B cell (primary cell): Measurements from ENCODE around the gene SCUBE1. TPM values are rescaled to one million over a fixed set of nuclear protein-coding genes. Genes with fewer than 3 reads are reported as not detected.

ENCODE experiments used
- ATAC-seq: fragments of 200-7000 bp; cut with Tn5 transposase; one replicate; pipeline ENCODE4 v1.10.0; 2021; ENCODE audit warnings: low read depth, mild to moderate bottlenecking, moderate number of reproducible peaks, moderate library complexity
- CTCF ChIA-PET: fragments of 350-600 bp; sonication (Branson Sonifier 250); formaldehyde crosslinking; loops from one replicate; lab custom pipeline; 2021; ENCODE audit warnings: antibody characterized with exemption, inconsistent platforms; lab: Charles Lee
- POLR2A ChIA-PET: fragments of 350-600 bp; sonication (Branson Sonifier 250); formaldehyde crosslinking; loops from one replicate; lab custom pipeline; 2021; ENCODE audit warnings: antibody characterized with exemption; lab: Charles Lee
- DNase-seq: peaks from one replicate; pipeline ENCODE4 v3.0.0; 2013
- H2AFZ ChIP-seq: 2 replicates; pipeline ENCODE4 v1.6.1; 2012; ENCODE audit warnings: mild to moderate bottlenecking, low read depth, low read length; ENCODE audit not compliant: insufficient read depth, poor library complexity, severe bottlenecking
- H3K27ac ChIP-seq, 2 donors: 1 replicate in 1 of 2; 2 replicates in 1 of 2; pipeline ENCODE4 v1.5.1; 2012 to 2013; ENCODE audit warnings: low read length in 2 of 2, mild to moderate bottlenecking in 2 of 2, moderate library complexity in 1 of 2
- H3K27me3 ChIP-seq, 4 experiments: fragments of 200-600 bp in 1 of 4; sonication (generic) in 1 of 4; replicated peaks in 1 of 4; 1 replicate in 2 of 4; 2 replicates in 2 of 4; pipeline versions ENCODE4 v1.6.1 to v1.7.0; 2013 to 2016; ENCODE audit warnings: low read length in 3 of 4, mild to moderate bottlenecking in 2 of 4, mixed read lengths in 1 of 4, moderate library complexity in 1 of 4; ENCODE audit not compliant: insufficient read depth in 4 of 4, control insufficient read depth in 3 of 4; ENCODE audit errors: control extremely low read depth in 1 of 4
- H3K36me3 ChIP-seq, 2 experiments: replicated peaks in 1 of 2; 1 replicate in 1 of 2; 2 replicates in 1 of 2; pipeline versions ENCODE4 v1.6.1 to v1.7.1; 2013; ENCODE audit warnings: low read length in 1 of 2; ENCODE audit not compliant: insufficient read depth in 2 of 2, control insufficient read depth in 1 of 2; ENCODE audit errors: control extremely low read depth in 1 of 2, extremely low read depth in 1 of 2
- H3K4me1 ChIP-seq, 2 donors: fragments of 200-600 bp in 1 of 2; sonication (generic) in 1 of 2; 1 replicate in 1 of 2; 2 replicates in 1 of 2; pipeline versions ENCODE4 v1.5.1 to v1.6.1; 2013 to 2017; ENCODE audit warnings: low read length in 2 of 2; ENCODE audit not compliant: control insufficient read depth in 2 of 2, insufficient read depth in 2 of 2
- H3K4me2 ChIP-seq: replicated peaks from 2 replicates; pipeline ENCODE3; 2012; ENCODE audit warnings: mild to moderate bottlenecking, low read depth, low read length; ENCODE audit not compliant: poor library complexity, severe bottlenecking
- H3K4me3 ChIP-seq, 5 experiments: fragments of 200-600 bp in 1 of 5; sonication (generic) in 1 of 5; 1 replicate in 3 of 5; 2 replicates in 2 of 5; pipeline versions ENCODE4 v1.5.1 to v1.7.0; 2011 to 2016; ENCODE audit warnings: low read length in 4 of 5, mild to moderate bottlenecking in 4 of 5, low read depth in 2 of 5, control low read depth in 1 of 5, moderate library complexity in 1 of 5; ENCODE audit not compliant: insufficient read depth in 1 of 5; ENCODE audit errors: control extremely low read depth in 1 of 5, extremely low read depth in 1 of 5
- H3K79me2 ChIP-seq: fragments of 200-600 bp; sonication (generic); one replicate; pipeline ENCODE4 v1.6.0; 2016; ENCODE audit warnings: low read length; ENCODE audit not compliant: control insufficient read depth, insufficient read depth
- H3K9ac ChIP-seq: fragments of 200-600 bp; sonication (generic); 2 replicates; pipeline ENCODE4 v1.6.1; 2017; ENCODE audit warnings: mild to moderate bottlenecking, low read length, moderate library complexity
- H3K9me3 ChIP-seq, 3 donors: one replicate each; pipeline versions ENCODE4 v1.6.1 to v1.7.1; 2013; ENCODE audit warnings: low read length in 2 of 3; ENCODE audit not compliant: control insufficient read depth in 2 of 3, insufficient read depth in 1 of 3; ENCODE audit errors: control extremely low read depth in 1 of 3
- H4K20me1 ChIP-seq: 2 replicates; pipeline ENCODE4 v1.6.0; 2012; ENCODE audit warnings: mild to moderate bottlenecking, low read length; ENCODE audit not compliant: insufficient read depth, control insufficient read depth, poor library complexity, severe bottlenecking
- H3K27ac Mint-ChIP-seq: one replicate; pipeline ENCODE4 v1.8.0; 2021; ENCODE audit warnings: mixed read lengths
- H3K27me3 Mint-ChIP-seq: one replicate; pipeline ENCODE4 v1.8.0; 2021; ENCODE audit warnings: mixed read lengths
- H3K4me1 Mint-ChIP-seq: one replicate; pipeline ENCODE4 v1.8.0; 2021; ENCODE audit warnings: mixed read lengths
- H3K4me3 Mint-ChIP-seq: one replicate; pipeline ENCODE4 v1.8.0; 2021; ENCODE audit warnings: mixed read lengths
- H3K9me3 Mint-ChIP-seq: one replicate; pipeline ENCODE4 v1.8.0; 2022; ENCODE audit warnings: mixed read lengths; ENCODE audit not compliant: insufficient read depth
- CTCF ChIP-seq: fragments of 200-600 bp; IDR thresholded peaks from one replicate; pipeline ENCODE4 v1.8.0; 2022; ENCODE audit warnings: antibody characterized with exemption, mild to moderate bottlenecking
- EZH2 ChIP-seq: IDR thresholded peaks from 2 replicates; pipeline ENCODE4 v1.6.1; 2012; ENCODE audit warnings: borderline replicate concordance, low read depth, mild to moderate bottlenecking, moderate library complexity, low read length; ENCODE audit not compliant: insufficient read depth, poor library complexity, severe bottlenecking
- WGBS: methylation state at CpG from one replicate; pipeline ENCODE4 v1.1.5; 2013; ENCODE audit warnings: missing lambda C conversion rate; ENCODE audit not compliant: insufficient coverage; 5-methylcytosine and 5-hydroxymethylcytosine counted together
- intact Hi-C: fragments of 100-400 bp; cut with micrococcal nuclease; formaldehyde crosslinking; loops from one replicate; pipeline ENCODE4 v1.10.0; 2022
- polyA plus RNA-seq: library from polyadenylated mRNA; depleted of rRNA; stranded (reverse); fragments of >200 nt; gene quantifications from 2 replicates; pipeline ENCODE4 v1.2.3, GENCODE V29; 2012
- total RNA-seq, 2 donors: library from RNA; stranded (reverse); fragments of 120-200 nt in 1 of 2; gene quantifications; 1 replicate in 1 of 2; 2 replicates in 1 of 2; pipeline versions ENCODE4 v1.2.3 to v1.2.4, GENCODE V29; 2013 to 2022

The SCUBE1 gene
- total and polyA plus RNA-seq, 2 donors (not counting 1 experiment from before 2014, with no cell fraction given): not detected

- Histone ChIP-seq H3K9ac (no peak overlapping the region), H3K36me3 (no peaks in the 10 kb centered on the region), H2AFZ (no peak overlapping the region), H3K9me3 (peaks cover 0 to 5% (median 0%) of the 10 kb centered on the region in 3 donors), H3K79me2 (no peaks in the 10 kb centered on the region), H3K27me3 (no peaks in the 10 kb centered on the region), H3K4me2 (no peak overlapping the region), H3K4me1 (no peaks in the 10 kb centered on the region), H3K27ac (no peak overlapping the region), H3K4me3 (no peak overlapping the region), H4K20me1 (no peaks in the 10 kb centered on the region)
- intact Hi-C loops: no loop called here
- H3K27ac Mint-ChIP-seq: no peak overlapping the region
- no peaks in the 10 kb centered on the region for H3K9me3 Mint-ChIP-seq
- WGBS: 78% methylated on average over 1 of the region's 1 CpG
- ChIA-PET POLR2A (no interaction called here), CTCF (no interaction called here)
- no peaks in the 10 kb centered on the region for H3K4me1 Mint-ChIP-seq
- peaks cover 15% of the 10 kb centered on the region for H3K27me3 Mint-ChIP-seq
- H3K4me3 Mint-ChIP-seq: no peak overlapping the region
- DNase-seq (no peak), ATAC-seq (no peak)
- TF ChIP-seq CTCF (no peak), EZH2 (no peak)
These were observed 124.4 kb downstream of the SCUBE1 start for GRCh38 chr22:43218786-43219185.

- Mint-ChIP-seq H3K4me1 (no peaks in the 10 kb centered on the region), H3K27ac (no peak overlapping the region), H3K9me3 (no peaks in the 10 kb centered on the region), H3K27me3 (peaks cover 20% of the 10 kb centered on the region), H3K4me3 (no peak overlapping the region)
- ChIA-PET POLR2A (no interaction called here), CTCF (no interaction called here)
- Histone ChIP-seq H2AFZ (no peak overlapping the region), H3K4me2 (no peak overlapping the region), H3K27ac (no peak overlapping the region), H3K9me3 (peaks cover 0 to 5% (median 0%) of the 10 kb centered on the region in 3 donors), H3K79me2 (no peaks in the 10 kb centered on the region), H3K9ac (no peak overlapping the region), H3K4me3 (no peak overlapping the region), H3K36me3 (no peaks in the 10 kb centered on the region), H3K4me1 (no peaks in the 10 kb centered on the region), H4K20me1 (no peaks in the 10 kb centered on the region), H3K27me3 (no peaks in the 10 kb centered on the region)
- intact Hi-C loops: no loop called here
- no peak for ATAC-seq
- DNase-seq: no peak
- TF ChIP-seq CTCF (no peak), EZH2 (no peak)
- 94% methylated on average over 31 of the region's 32 CpGs for WGBS
These were observed 125.7 kb downstream of the SCUBE1 start for GRCh38 chr22:43217285-43218030.
